ENCODE results near the gene ARMC8. TPM values are rescaled to one million over a fixed set of nuclear protein-coding genes. Genes with fewer than 3 reads are reported as not detected.
A peak's percentile ranks its signal among the peaks of the same experiment; 100 is the strongest.

ARMC8 gene
- total RNA-seq, 1 experiment from 2014 or later: 63.6 TPM

DNA sequence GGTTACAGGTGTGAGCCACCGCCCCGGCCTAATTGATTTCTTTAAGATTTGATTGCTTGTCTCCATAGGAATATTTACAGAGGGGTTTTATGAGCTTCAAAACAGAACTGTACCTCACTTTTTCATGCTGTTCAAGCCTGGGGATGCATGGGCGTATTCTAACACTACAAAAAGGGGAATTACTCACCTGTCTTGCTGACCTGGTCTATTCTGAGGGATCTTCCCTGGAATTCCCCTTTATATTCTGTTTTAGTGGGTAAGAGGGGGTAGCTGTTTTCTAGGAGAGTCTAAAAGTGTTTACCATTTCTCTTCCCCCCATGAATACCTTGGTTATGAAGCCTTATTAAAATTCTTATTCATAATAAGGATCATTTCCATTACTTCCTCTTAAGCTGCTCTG is 94.5 kb downstream of the ARMC8 start:
- Histone ChIP-seq H3K9me3 (ENCODE audit: control insufficient read depth, low read depth, low read length) (no peaks in the 10 kb centered on the region), H2BK5ac (ENCODE audit: insufficient read length, low read length) (no peak overlapping the region), H2BK12ac (ENCODE audit: insufficient read length, low read depth, low read length) (no peak overlapping the region), H3K4me2 (ENCODE audit: insufficient read depth, insufficient read length, low read length) (no peak overlapping the region), H2BK120ac (ENCODE audit: low read depth, low read length, poor library complexity, severe bottlenecking) (no peak overlapping the region), H3T11ph (ENCODE audit: low read length) (no peak overlapping the region), H3K27me3 (ENCODE audit: insufficient read depth, low read length) (no peaks in the 10 kb centered on the region), H3K4ac (ENCODE audit: low read depth, low read length) (no peak overlapping the region), H4K5ac (ENCODE audit: insufficient read length, low read depth, low read length) (no peak overlapping the region), H4K91ac (ENCODE audit: insufficient read length, low read depth, low read length) (no peak overlapping the region), H2AFZ (ENCODE audit: low read length) (no peak overlapping the region), H3K23me2 (ENCODE audit: insufficient read length, low read depth, low read length, poor library complexity, severe bottlenecking) (no peaks in the 10 kb centered on the region), H2AK5ac (ENCODE audit: insufficient read length, low read length) (no peak overlapping the region), H3K14ac (ENCODE audit: insufficient read depth, low read length) (no peak overlapping the region), H4K8ac (replicated peaks; ENCODE audit: insufficient read length, low read depth, low read length) (no peak overlapping the region), H3K56ac (ENCODE audit: insufficient read length, low read depth, low read length) (no peak overlapping the region), H3K27ac (ENCODE audit: insufficient read length, low read depth, low read length) (no peak overlapping the region), H3K9ac (ENCODE audit: extremely low read depth, insufficient read length, low read length) (no peak overlapping the region), H2BK20ac (ENCODE audit: low read depth, low read length, poor library complexity, severe bottlenecking) (no peak overlapping the region), H3K23ac (ENCODE audit: insufficient read length, low read depth, low read length) (no peak overlapping the region), H2BK15ac (ENCODE audit: low read depth, low read length) (no peak overlapping the region), H3K79me2 (ENCODE audit: insufficient read depth, low read length) (no peaks in the 10 kb centered on the region), H4K20me1 (ENCODE audit: control insufficient read depth, insufficient read depth, insufficient read length) (no peaks in the 10 kb centered on the region), H3K79me1 (ENCODE audit: insufficient read depth, low read depth, low read length, poor library complexity, severe bottlenecking) (no peaks in the 10 kb centered on the region), H3K4me1 (ENCODE audit: insufficient read depth, low read length) (no peaks in the 10 kb centered on the region), H3K18ac (ENCODE audit: insufficient read length, low read depth, low read length) (no peak overlapping the region)
- H3K4me1 Mint-ChIP-seq: peaks cover 9 to 12% of the 10 kb centered on the region in 2 experiments
- H3K9me3 Mint-ChIP-seq: no peaks in the 10 kb centered on the region
- H3K36me3 Mint-ChIP-seq (ENCODE audit: insufficient read depth in 1 of 3, low read depth in 3 of 3): peaks cover 0 to 13% (median 2%) of the 10 kb centered on the region in 3 experiments; a peak in 3 of 7 replicates
- WGBS (ENCODE audit: extremely low coverage, insufficient read length, low lambda C conversion rate): no CpG with 5 or more reads among the region's 3 CpGs
- H3K27me3 Mint-ChIP-seq (ENCODE audit: low read depth): no peaks in the 10 kb centered on the region
- no peak overlapping the region for H3K4me3 Mint-ChIP-seq
- peak overlapping the region in 2 of 3 experiments; percentile 15 to 68; a peak in 3 of 7 replicates for H3K27ac Mint-ChIP-seq
- TF ChIP-seq, protein P1, sequence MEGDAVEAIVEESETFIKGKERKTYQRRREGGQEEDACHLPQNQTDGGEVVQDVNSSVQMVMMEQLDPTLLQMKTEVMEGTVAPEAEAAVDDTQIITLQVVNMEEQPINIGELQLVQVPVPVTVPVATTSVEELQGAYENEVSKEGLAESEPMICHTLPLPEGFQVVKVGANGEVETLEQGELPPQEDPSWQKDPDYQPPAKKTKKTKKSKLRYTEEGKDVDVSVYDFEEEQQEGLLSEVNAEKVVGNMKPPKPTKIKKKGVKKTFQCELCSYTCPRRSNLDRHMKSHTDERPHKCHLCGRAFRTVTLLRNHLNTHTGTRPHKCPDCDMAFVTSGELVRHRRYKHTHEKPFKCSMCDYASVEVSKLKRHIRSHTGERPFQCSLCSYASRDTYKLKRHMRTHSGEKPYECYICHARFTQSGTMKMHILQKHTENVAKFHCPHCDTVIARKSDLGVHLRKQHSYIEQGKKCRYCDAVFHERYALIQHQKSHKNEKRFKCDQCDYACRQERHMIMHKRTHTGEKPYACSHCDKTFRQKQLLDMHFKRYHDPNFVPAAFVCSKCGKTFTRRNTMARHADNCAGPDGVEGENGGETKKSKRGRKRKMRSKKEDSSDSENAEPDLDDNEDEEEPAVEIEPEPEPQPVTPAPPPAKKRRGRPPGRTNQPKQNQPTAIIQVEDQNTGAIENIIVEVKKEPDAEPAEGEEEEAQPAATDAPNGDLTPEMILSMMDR (conservative IDR thresholded peaks at IDR 0.05): no peak
- DNase-seq: no peak

Measured in H9 (cell line).